HepG2 (cell line): Measurements from ENCODE around the gene IFI27. TPM values are rescaled to one million over a fixed set of nuclear protein-coding genes. Genes with fewer than 3 reads are reported as not detected.

ENCODE experiments used
- ERF ChIP-seq: IDR thresholded peaks from 2 replicates; pipeline ENCODE4 v1.6.1; 2018; ENCODE audit warnings: missing biosample characterization, missing genetic modification reagents
- GFI1 ChIP-seq: sonication (generic); formaldehyde crosslinking; IDR thresholded peaks from 2 replicates; pipeline ENCODE4 v1.5.0; 2020; ENCODE audit warnings: missing genetic modification reagents, mild to moderate bottlenecking, borderline replicate concordance
- HNF4G ChIP-seq, 2 experiments: sonication (generic) in 1 of 2; formaldehyde crosslinking in 1 of 2; IDR thresholded peaks; 2 replicates each; pipeline versions ENCODE4 v1.4.0 to v1.6.1; 2011 to 2020; ENCODE audit warnings: borderline replicate concordance in 2 of 2, low read depth in 2 of 2, mild to moderate bottlenecking in 2 of 2, low read length in 1 of 2, missing genetic modification reagents in 1 of 2, moderate library complexity in 1 of 2
- HOXA5 ChIP-seq: sonication (generic); formaldehyde crosslinking; IDR thresholded peaks from 2 replicates; pipeline ENCODE4 v1.4.0; 2020; ENCODE audit warnings: missing genetic modification reagents
- IRF9 ChIP-seq: sonication (generic); formaldehyde crosslinking; IDR thresholded peaks from 2 replicates; pipeline ENCODE4 v1.8.0; 2022; ENCODE audit warnings: missing genetic modification reagents, mild to moderate bottlenecking, borderline replicate concordance
- KIAA2018 ChIP-seq: sonication (generic); formaldehyde crosslinking; IDR thresholded peaks from 2 replicates; pipeline ENCODE4 v1.5.0; 2020; ENCODE audit warnings: mild to moderate bottlenecking, missing genetic modification reagents, borderline replicate concordance
- MXD4 ChIP-seq: IDR thresholded peaks from 2 replicates; pipeline ENCODE4 v1.6.1; 2016; ENCODE audit warnings: mild to moderate bottlenecking, missing biosample characterization, missing genetic modification reagents
- NFE2L2 ChIP-seq: fragments of 150-350 bp; IDR thresholded peaks from 2 replicates; pipeline ENCODE4 v1.6.1; 2014; ENCODE audit warnings: low read length
- POLR2G ChIP-seq: fragments of 200-400 bp; formaldehyde crosslinking; IDR thresholded peaks from 2 replicates; pipeline ENCODE4 v1.6.1; 2018; ENCODE audit warnings: mild to moderate bottlenecking, low read depth, low read length, moderate library complexity
- SMARCC2 ChIP-seq: fragments of 450-650 bp; IDR thresholded peaks from 2 replicates; pipeline ENCODE4 v1.6.1; 2017; ENCODE audit warnings: antibody characterized with exemption, mild to moderate bottlenecking
- SYNCRIP ChIP-seq: fragments of 200-400 bp; formaldehyde crosslinking; IDR thresholded peaks from 2 replicates; pipeline ENCODE4 v1.6.1; 2018; ENCODE audit warnings: mild to moderate bottlenecking, low read depth, low read length; ENCODE audit not compliant: insufficient read depth
- TAF1 ChIP-seq: sonication (generic); formaldehyde crosslinking; IDR thresholded peaks from 2 replicates; pipeline ENCODE4 v1.4.0; 2020; ENCODE audit warnings: missing genetic modification reagents
- YEATS4 ChIP-seq: sonication (generic); formaldehyde crosslinking; IDR thresholded peaks from 2 replicates; pipeline ENCODE4 v1.4.0; 2020; ENCODE audit warnings: missing genetic modification reagents, borderline replicate concordance
- ZNF350 ChIP-seq: sonication (generic); formaldehyde crosslinking; IDR thresholded peaks from 2 replicates; pipeline ENCODE4 v1.4.0; 2020; ENCODE audit warnings: mild to moderate bottlenecking, low read depth, missing genetic modification reagents, borderline replicate concordance
- ZNF615 ChIP-seq: sonication (generic); formaldehyde crosslinking; IDR thresholded peaks from 2 replicates; pipeline ENCODE4 v1.5.0; 2020; ENCODE audit warnings: mild to moderate bottlenecking, missing genetic modification reagents, borderline replicate concordance
- ZNF772 ChIP-seq: sonication (generic); formaldehyde crosslinking; IDR thresholded peaks from 2 replicates; pipeline ENCODE4 v1.5.0; 2020; ENCODE audit warnings: mild to moderate bottlenecking, missing genetic modification reagents
- ZNF850 ChIP-seq: sonication (generic); formaldehyde crosslinking; conservative IDR thresholded peaks from 2 replicates; pipeline ENCODE4 v1.9.0; 2021; ENCODE audit warnings: mild to moderate bottlenecking, missing genetic modification reagents
- ZSCAN25 ChIP-seq: sonication (generic); formaldehyde crosslinking; IDR thresholded peaks from 2 replicates; pipeline ENCODE4 v1.8.0; 2022; ENCODE audit warnings: mild to moderate bottlenecking, missing genetic modification reagents
- polyA plus RNA-seq, 8 experiments: library from polyadenylated mRNA; depleted of rRNA in 3 of 8; stranded (reverse) in 7 of 8; unstranded in 1 of 8; fragments of >200 nt; fragmentation: Illumina TruSeq in 4 of 8; extraction: Trizol in 4 of 8; gene quantifications; 2 replicates each; pipeline versions ENCODE4 v1.2.1 to v1.2.3, GENCODE V29; 2011 to 2016; ENCODE audit warnings: low read depth in 4 of 8, missing spikeins in 1 of 8, mixed read lengths in 1 of 8; ENCODE audit not compliant: insufficient read depth in 1 of 8
- total RNA-seq, 5 experiments: library from RNA; depleted of rRNA; stranded (reverse); fragments of >200 nt; fragmentation: Illumina TruSeq; extraction: Trizol; gene quantifications; 2 replicates each; pipeline ENCODE4 v1.2.3, GENCODE V29; 2016; ENCODE audit warnings: low read depth in 1 of 5

IFI27 gene
- total and polyA plus RNA-seq, 2 of the 13 experiments (the other 11 are each of a cell fraction or from before 2014, with no cell fraction given), result 1.2 to 1.7 TPM

GRCh38 chr14:94080621-94081385, 29.7 kb upstream of the IFI27 start, which contains the start of the genes DDX24 and IFI27L1 (continued):
- 0 out of 2 replicates have a peak, but pooled peaks have one; percentile 45 for TF ChIP-seq KIAA2018 (CRISPR knock-in tag)
- TF ChIP-seq ZSCAN25 (CRISPR knock-in tag), result no peak
- no peak for TF ChIP-seq HNF4G (IDR thresholded peaks at IDR 0.05; ENCODE audit: borderline replicate concordance, low read depth, low read length)
- TF ChIP-seq HNF4G (CRISPR knock-in tag; IDR thresholded peaks at IDR 0.05; ENCODE audit: borderline replicate concordance, low read depth), result no peak
- TF ChIP-seq TAF1 (CRISPR knock-in tag), result peak; percentile 87
- 0 out of 2 replicates have a peak, but pooled peaks have one; percentile 30 for TF ChIP-seq ZNF615
- no peak; the same call in 1 of the 2 replicates for TF ChIP-seq HOXA5 (CRISPR knock-in tag)
- no peak for TF ChIP-seq SMARCC2
- TF ChIP-seq SYNCRIP, result no peak
- peak; percentile 58; the same call in 1 of the 2 replicates for TF ChIP-seq GFI1
- 0 out of 2 replicates have a peak, but pooled peaks have one; percentile 15 for TF ChIP-seq MXD4 (CRISPR knock-in tag)
- TF ChIP-seq ZNF350 (CRISPR knock-in tag), result peak; percentile 47; the same call in 1 of the 2 replicates
- TF ChIP-seq NFE2L2, result no peak
- peak; percentile 66; the same call in 1 of the 2 replicates for TF ChIP-seq IRF9
- no peak for TF ChIP-seq ERF (CRISPR knock-in tag)
- peak; percentile 94 for TF ChIP-seq POLR2G
- peak; percentile 55; the same call in 1 of the 2 replicates for TF ChIP-seq ZNF772
- TF ChIP-seq YEATS4 (CRISPR knock-in tag), result no peak
- TF ChIP-seq ZNF850, result 0 out of 2 replicates have a peak, but pooled peaks have one; percentile 33
